ENCODE measurements around the gene ZNF716.
"Not testable (repeated sequence)": the region's sequence is repeated elsewhere in the genome, so short reads cannot be mapped to it uniquely, and the experiment has no call there.

- TF ChIP-seq EZH2 (IDR thresholded peaks at IDR 0.05); CTCF (IDR thresholded peaks at IDR 0.05 in 2 of 3, conservative IDR thresholded peaks at IDR 0.05 in 1 of 3; ENCODE audit: borderline replicate concordance in 1 of 3, insufficient read depth in 1 of 3, low read depth in 2 of 3, low read length in 2 of 3); MAX (IDR thresholded peaks at IDR 0.05); SP1 (IDR thresholded peaks at IDR 0.05; ENCODE audit: low read depth); TCF7L2 (IDR thresholded peaks at IDR 0.05; ENCODE audit: borderline replicate concordance, extremely low read depth, insufficient read depth, insufficient read length); SIN3A (IDR thresholded peaks at IDR 0.05; ENCODE audit: low read depth); ZNF274 (IDR thresholded peaks at IDR 0.05; ENCODE audit: low read depth, low read length); POLR2AphosphoS5 (IDR thresholded peaks at IDR 0.05; ENCODE audit: low read depth, low read length); POLR2A (IDR thresholded peaks at IDR 0.05; ENCODE audit: borderline replicate concordance, extremely low read depth, insufficient read depth, insufficient read length); ATF3 (IDR thresholded peaks at IDR 0.05); REST (IDR thresholded peaks at IDR 0.05; ENCODE audit: low read depth): not testable (repeated sequence)
Measured at GRCh38 chr7:57403051-57403450, 46.9 kb upstream of the ZNF716 start.

Data from HCT116 (cell line).